ENCODE data around the gene GDF11. TPM values are rescaled to one million over a fixed set of nuclear protein-coding genes. Genes with fewer than 3 reads are reported as not detected.

The GDF11 gene
- total RNA-seq, 6 experiments from 2014 or later = 0.25 to 0.95 (median 0.54) TPM

DNA sequence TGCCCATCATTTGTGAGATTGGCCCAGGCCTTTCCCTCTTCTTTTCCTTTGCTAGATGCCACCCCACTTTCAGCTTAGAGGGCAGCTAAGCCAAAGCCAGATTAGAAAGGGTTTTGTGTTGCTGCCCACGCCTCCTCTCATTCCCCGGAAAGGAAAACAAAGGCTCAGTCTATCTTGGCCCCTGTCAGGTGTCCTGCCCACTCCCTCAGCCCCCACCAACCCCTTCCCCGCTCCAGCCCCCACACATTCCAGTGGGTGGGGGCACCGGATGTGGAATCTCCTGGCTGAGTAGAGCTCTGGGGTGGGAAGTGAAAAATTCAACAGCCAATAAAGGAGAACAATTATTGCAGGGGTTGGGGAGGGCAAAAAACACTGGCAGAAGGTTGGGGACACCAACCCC is 24.9 kb upstream of the GDF11 start:
- intact Hi-C loops (cut with DNase I) = no loop called here
- Histone ChIP-seq H3K9me3 (no peaks in the 10 kb centered on the region), H3K27me3 (no peaks in the 10 kb centered on the region), H3K4me1 (peaks cover 0 to 57% (median 14%) of the 10 kb centered on the region in 4 donors), H3K36me3 (no peaks in the 10 kb centered on the region), H3K27ac (no peak overlapping the region), H3K4me3 (no peak overlapping the region)
- DNase-seq (peak in 1 of 3 donors; percentile 32), ATAC-seq (no peak)
- WGBS (ENCODE audit: insufficient coverage, low coverage, low lambda C conversion rate, missing lambda C conversion rate) = 55% methylated on average over 4 of the region's 4 CpGs
- no peak for TF ChIP-seq POLR2A (IDR thresholded peaks at IDR 0.05)
- TF ChIP-seq, protein P1, sequence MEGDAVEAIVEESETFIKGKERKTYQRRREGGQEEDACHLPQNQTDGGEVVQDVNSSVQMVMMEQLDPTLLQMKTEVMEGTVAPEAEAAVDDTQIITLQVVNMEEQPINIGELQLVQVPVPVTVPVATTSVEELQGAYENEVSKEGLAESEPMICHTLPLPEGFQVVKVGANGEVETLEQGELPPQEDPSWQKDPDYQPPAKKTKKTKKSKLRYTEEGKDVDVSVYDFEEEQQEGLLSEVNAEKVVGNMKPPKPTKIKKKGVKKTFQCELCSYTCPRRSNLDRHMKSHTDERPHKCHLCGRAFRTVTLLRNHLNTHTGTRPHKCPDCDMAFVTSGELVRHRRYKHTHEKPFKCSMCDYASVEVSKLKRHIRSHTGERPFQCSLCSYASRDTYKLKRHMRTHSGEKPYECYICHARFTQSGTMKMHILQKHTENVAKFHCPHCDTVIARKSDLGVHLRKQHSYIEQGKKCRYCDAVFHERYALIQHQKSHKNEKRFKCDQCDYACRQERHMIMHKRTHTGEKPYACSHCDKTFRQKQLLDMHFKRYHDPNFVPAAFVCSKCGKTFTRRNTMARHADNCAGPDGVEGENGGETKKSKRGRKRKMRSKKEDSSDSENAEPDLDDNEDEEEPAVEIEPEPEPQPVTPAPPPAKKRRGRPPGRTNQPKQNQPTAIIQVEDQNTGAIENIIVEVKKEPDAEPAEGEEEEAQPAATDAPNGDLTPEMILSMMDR (IDR thresholded peaks at IDR 0.05) = no peak

DNA sequence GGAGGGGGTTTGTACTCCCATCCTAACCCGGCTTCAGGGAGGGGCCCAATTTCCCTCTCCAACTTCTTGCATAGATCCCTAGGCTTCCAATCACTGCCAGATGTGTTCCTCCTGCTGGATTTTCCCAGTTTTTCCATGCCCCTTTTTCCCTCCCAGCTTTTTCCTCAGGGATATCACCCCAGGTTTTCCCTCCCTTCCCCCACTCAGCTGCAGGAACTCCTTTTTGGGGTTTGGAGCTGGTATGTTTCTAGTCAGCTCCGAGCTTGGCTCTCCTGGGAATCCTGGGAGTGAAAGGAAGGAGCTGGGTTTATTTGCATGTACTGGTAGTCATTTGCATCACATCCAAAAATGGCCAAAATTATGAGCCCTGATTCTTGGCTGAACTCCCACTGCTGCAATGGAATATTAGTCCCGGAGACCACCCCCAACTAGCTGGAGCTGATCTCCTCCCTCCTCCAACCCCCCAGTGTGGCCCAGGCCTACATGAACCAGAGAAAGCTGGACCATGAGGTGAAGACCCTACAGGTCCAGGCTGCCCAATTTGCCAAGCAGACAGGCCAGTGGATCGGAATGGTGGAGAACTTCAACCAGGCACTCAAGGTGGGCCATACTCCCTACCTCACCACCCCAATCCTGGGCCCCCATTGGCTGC is 24.2 kb upstream of the GDF11 start:
- TF ChIP-seq, protein P1 (IDR thresholded peaks at IDR 0.05) = no peak
- TF ChIP-seq POLR2A (IDR thresholded peaks at IDR 0.05) = no peak
- Histone ChIP-seq H3K36me3 (peaks cover 0 to 1% (median under 1%) of the 10 kb centered on the region in 4 donors), H3K27me3 (no peaks in the 10 kb centered on the region), H3K9me3 (no peaks in the 10 kb centered on the region), H3K27ac (peak overlapping the region in 1 of 3 donors; percentile 75), H3K4me1 (peaks cover 0 to 58% (median 14%) of the 10 kb centered on the region in 4 donors), H3K4me3 (no peak overlapping the region)
- intact Hi-C loops (cut with DNase I) = no loop called here
- DNase-seq = no peak
- 77% methylated on average over 3 of the region's 4 CpGs for whole genome bisulfite sequencing (ENCODE audit: insufficient coverage, low coverage, low lambda C conversion rate, missing lambda C conversion rate)
- no peak for ATAC-seq

DNA sequence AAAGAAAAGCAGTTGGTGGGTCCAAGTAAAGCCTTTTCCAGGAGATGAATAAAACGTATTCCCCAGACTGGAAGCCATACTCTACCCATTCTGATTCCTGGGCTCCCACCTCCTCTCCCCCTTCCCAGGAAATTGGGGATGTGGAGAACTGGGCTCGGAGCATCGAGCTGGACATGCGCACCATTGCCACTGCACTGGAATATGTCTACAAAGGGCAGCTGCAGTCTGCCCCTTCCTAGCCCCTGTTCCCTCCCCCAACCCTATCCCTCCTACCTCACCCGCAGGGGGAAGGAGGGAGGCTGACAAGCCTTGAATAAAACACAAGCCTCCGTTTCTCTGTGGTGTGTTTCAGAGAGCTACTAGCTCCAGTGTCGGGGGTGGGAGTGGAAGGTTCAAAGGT is 23.6 kb upstream of the GDF11 start:
- Histone ChIP-seq H3K27ac (peak overlapping the region; percentile 73 to 80 (median 75)), H3K4me3 (no peak overlapping the region), H3K36me3 (peaks cover 0 to 7% (median 2%) of the 10 kb centered on the region in 4 donors), H3K27me3 (no peaks in the 10 kb centered on the region), H3K9me3 (no peaks in the 10 kb centered on the region), H3K4me1 (peaks cover 0 to 63% (median 14%) of the 10 kb centered on the region in 4 donors)
- intact Hi-C loops (cut with DNase I) = no loop called here
- 44% methylated on average over 3 of the region's 7 CpGs for WGBS (ENCODE audit: insufficient coverage, low coverage, low lambda C conversion rate, missing lambda C conversion rate)
- TF ChIP-seq, protein P1 (IDR thresholded peaks at IDR 0.05) = no peak
- TF ChIP-seq POLR2A (IDR thresholded peaks at IDR 0.05) = no peak
- DNase-seq (no peak), ATAC-seq (no peak)

DNA sequence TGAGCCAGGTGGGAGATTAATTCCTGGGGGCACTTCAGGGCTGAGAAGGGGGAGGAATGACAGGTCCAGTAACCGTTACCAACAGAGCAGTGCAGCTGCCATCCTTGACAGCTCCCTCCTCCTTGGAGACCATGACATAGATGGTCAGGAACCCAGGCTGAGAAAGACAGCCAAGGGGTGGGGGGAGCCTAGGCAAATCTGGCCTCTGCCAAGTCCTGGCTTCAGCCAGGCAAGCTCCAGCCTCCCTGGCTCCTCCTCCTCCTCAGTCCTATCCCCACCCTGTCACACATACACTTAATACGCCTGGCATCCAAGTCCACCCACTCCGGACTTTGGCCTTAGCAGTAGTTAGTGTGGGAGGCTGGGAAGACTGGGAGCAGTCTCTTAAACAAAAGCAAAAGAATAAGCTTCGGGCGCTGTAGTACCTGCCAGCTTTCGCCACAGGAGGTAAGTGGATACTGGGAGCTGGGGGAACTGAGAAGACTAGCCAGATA is 22.8 kb upstream of the GDF11 start, which contains the start of gene RDH5:
TSS of gene RDH5 (plus strand) at position 323 of the 494 bp plus-strand sequence. CDS start 792 bp downstream, outside the sequence.
- whole genome bisulfite sequencing (ENCODE audit: insufficient coverage, low coverage, low lambda C conversion rate, missing lambda C conversion rate) = 24% methylated on average over 5 of the region's 6 CpGs
- peak; percentile 62 to 80 (median 74) for ATAC-seq
- Histone ChIP-seq H3K4me3 (peak within 1 kb of the TSS; percentile 25 to 52 (median 40)), H3K9me3 (no peaks in the 10 kb centered on the region), H3K36me3 (peaks cover 0 to 14% (median 2%) of the 10 kb centered on the region in 4 donors), H3K27ac (peak within 1 kb of the TSS; percentile 73 to 80 (median 75)), H3K4me1 (peaks cover 0 to 60% (median 14%) of the 10 kb centered on the region in 4 donors), H3K27me3 (no peaks in the 10 kb centered on the region)
- peak; percentile 76 to 92 (median 89) for DNase-seq
- TF ChIP-seq POLR2A (IDR thresholded peaks at IDR 0.05) = peak; percentile 56
- TF ChIP-seq, protein P1 (IDR thresholded peaks at IDR 0.05) = no peak
- intact Hi-C loops (cut with DNase I) = loop anchor here in 1 of 2 donors (5.0 kb wide), 1 partner anchor 38 kb away; a partner anchor contains a TSS
